Measurements from ENCODE around the gene ARHGAP5. TPM values are rescaled to one million over a fixed set of nuclear protein-coding genes. Genes with fewer than 3 reads are reported as not detected.

The ARHGAP5 gene
- total RNA-seq, 2 donors from 2014 or later: 29.5 to 42.8 TPM

DNA sequence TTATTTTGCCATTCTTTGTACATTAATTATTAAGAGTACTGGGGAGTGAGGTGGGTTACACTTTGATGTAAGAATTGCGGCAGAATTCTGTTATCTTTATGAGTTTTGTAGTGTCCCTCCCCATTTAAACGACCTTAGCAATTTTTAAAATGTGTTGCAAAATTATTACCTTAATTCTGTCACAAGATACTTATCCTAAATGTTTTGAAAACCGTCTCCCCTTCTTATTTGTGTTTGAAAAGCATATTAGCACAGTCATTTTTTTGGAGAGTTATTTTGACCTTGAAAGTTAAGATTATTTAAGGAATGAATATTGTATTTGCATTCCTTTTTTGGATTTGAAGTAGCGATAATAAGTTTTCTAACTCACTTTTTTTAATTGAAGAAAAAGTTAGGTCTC lies 2.2 kb downstream of the ARHGAP5 start:
- Mint-ChIP-seq H3K27ac (peak overlapping the region; percentile 94), H3K27me3 (ENCODE audit: low read depth) (peaks cover 10% of the 10 kb centered on the region), H3K4me1 (ENCODE audit: low read depth) (peaks cover 51% of the 10 kb centered on the region), H3K36me3 (ENCODE audit: insufficient read depth in 2 of 2) (peaks cover 4 to 5% of the 10 kb centered on the region in 2 donors), H3K4me3 (peak overlapping the region; percentile 89 to 96), H3K9me3 (no peaks in the 10 kb centered on the region)
- DNase-seq (no peak), ATAC-seq (replicated peaks in 1 of 2) (no peak)

DNA sequence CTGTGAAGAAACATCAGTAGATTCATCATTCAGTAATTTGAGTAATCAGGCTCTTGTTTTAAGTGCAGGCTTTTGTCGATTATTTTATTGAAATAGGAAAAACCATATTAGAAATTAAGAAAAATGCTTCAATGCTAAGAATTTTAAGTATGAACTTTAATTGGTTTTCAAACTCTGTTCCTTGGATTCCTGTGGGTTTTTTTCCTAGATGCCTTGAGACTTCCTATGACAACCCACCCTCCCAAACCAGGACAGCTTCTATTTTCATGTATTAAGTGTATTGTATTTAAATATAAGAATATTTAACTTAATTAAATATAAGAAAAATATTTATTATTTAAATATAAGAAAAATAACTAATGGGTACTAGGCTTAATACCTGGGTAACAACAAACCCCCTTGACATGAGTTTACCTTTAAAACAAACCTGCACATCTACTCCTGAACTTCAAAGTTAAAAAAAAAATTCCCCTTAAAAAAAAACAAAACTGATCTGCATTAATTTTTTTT lies 3.0 kb downstream of the ARHGAP5 start:
- Mint-ChIP-seq H3K36me3 (ENCODE audit: insufficient read depth in 2 of 2) (peaks cover 4 to 5% of the 10 kb centered on the region in 2 donors), H3K4me1 (ENCODE audit: low read depth) (peaks cover 54% of the 10 kb centered on the region), H3K27ac (no peak overlapping the region), H3K9me3 (no peaks in the 10 kb centered on the region), H3K27me3 (ENCODE audit: low read depth) (peaks cover 2% of the 10 kb centered on the region), H3K4me3 (peak overlapping the region in 1 of 2 donors; percentile 44)
- ATAC-seq (replicated peaks in 1 of 2) (no peak), DNase-seq (no peak)

DNA sequence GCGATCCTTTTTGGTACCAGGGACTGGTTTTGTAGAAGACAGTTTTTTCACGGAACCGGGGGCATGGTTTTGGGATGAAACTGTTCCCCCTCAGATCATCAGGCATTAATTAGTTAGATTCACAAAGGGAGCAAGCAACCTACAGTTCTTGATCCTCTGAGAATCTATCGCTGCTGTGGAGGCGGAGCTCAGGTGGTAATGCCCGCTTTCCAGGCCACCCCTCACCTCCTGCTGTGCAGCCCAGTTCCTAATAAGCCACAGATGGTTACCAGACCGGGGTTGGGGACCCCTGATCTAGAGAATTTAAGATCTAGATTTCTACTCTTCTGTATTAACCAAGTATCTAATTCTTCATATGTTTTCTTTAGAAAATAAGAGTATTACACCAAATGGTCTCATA lies 4.8 kb downstream of the ARHGAP5 start:
- Mint-ChIP-seq H3K4me3 (no peak overlapping the region), H3K27me3 (ENCODE audit: low read depth) (no peaks in the 10 kb centered on the region), H3K4me1 (ENCODE audit: low read depth) (peaks cover 66% of the 10 kb centered on the region), H3K27ac (no peak overlapping the region), H3K9me3 (no peaks in the 10 kb centered on the region), H3K36me3 (ENCODE audit: insufficient read depth in 2 of 2) (peaks cover 0 to 2% of the 10 kb centered on the region in 2 donors)
- no peak for ATAC-seq (replicated peaks in 1 of 2)
- DNase-seq: no peak

DNA sequence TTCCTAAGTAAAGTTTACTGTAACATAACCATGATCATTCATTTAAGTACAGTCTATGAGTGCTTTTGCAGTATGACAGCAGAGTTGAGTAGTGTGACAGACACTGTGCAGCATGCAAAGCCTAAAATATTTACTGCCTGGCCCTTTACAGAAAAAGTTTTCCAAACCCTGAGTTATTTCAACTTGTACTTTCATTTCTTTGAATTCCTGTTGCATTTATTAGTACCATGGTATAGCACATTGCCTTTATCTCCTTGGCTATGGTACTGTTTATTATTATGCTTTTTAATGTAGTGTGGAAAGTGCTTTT lies 6.2 kb downstream of the ARHGAP5 start:
- no peak overlapping the region for H3K27ac Mint-ChIP-seq
- no peaks in the 10 kb centered on the region for H3K27me3 Mint-ChIP-seq (ENCODE audit: low read depth)
- H3K36me3 Mint-ChIP-seq (ENCODE audit: insufficient read depth in 2 of 2): no peaks in the 10 kb centered on the region
- no peaks in the 10 kb centered on the region for H3K9me3 Mint-ChIP-seq
- H3K4me3 Mint-ChIP-seq: no peak overlapping the region
- peaks cover 66% of the 10 kb centered on the region for H3K4me1 Mint-ChIP-seq (ENCODE audit: low read depth)
- no peak for DNase-seq
- ATAC-seq (replicated peaks in 1 of 2): no peak

DNA sequence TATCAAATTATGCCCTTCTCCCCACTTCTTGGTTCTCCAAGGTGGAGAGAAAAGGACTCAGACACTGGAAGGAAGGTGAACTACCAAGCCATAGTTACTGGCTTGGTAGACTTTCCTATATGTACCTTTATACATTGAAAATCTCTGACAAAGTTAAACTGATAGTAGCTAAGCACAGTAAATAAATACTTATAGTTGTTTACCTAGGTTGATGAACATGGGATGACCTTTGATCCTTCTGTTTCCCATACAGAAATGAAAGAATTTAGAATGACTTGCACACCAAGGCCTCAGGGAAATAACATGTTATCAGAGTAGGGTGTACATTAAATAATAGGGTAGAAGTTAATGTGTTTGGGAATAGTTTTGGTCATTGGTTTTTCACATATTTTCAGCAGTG lies 6.7 kb downstream of the ARHGAP5 start:
- Mint-ChIP-seq H3K27ac (no peak overlapping the region), H3K27me3 (ENCODE audit: low read depth) (no peaks in the 10 kb centered on the region), H3K4me3 (no peak overlapping the region), H3K36me3 (ENCODE audit: insufficient read depth in 2 of 2) (no peaks in the 10 kb centered on the region), H3K4me1 (ENCODE audit: low read depth) (peaks cover 65% of the 10 kb centered on the region), H3K9me3 (no peaks in the 10 kb centered on the region)
- no peak for DNase-seq
- no peak for ATAC-seq (replicated peaks in 1 of 2)

DNA sequence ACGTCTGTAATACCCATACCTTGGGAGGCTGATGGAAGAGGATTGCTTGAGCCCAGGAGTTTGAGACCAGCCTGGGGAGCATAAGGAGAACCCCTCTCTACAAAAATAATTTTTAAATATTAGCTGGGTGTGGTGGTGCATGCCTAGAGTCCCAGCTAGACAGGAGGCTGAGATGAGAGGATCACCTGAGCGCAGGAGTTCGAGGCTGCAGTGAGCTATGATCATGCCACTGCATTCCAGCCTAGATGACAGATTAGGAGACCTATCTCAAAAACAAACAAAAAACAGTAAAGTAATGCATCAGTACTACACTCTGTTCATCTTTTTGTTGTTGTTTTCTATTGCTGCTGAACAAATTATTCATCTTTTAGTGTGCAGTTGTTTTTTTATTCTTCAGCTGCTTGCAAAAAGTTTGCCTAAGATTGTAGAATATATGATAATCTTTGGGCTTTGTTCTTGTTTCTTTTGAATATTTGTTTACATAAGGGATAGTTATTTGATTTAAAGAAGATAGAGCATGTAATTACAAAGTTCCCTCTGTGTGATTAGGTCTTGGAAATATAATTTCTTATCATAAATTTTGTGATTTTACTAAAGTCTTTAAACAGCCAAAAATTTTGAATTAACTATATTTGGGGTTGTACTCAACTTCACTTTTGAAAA lies 8.2 kb downstream of the ARHGAP5 start:
- Mint-ChIP-seq H3K27me3 (ENCODE audit: low read depth) (no peaks in the 10 kb centered on the region), H3K36me3 (ENCODE audit: insufficient read depth in 2 of 2) (peaks cover 0 to 1% of the 10 kb centered on the region in 2 donors), H3K4me3 (no peak overlapping the region), H3K27ac (no peak overlapping the region), H3K4me1 (ENCODE audit: low read depth) (peaks cover 56% of the 10 kb centered on the region), H3K9me3 (no peaks in the 10 kb centered on the region)
- no peak for DNase-seq
- ATAC-seq (replicated peaks in 1 of 2): no peak

DNA sequence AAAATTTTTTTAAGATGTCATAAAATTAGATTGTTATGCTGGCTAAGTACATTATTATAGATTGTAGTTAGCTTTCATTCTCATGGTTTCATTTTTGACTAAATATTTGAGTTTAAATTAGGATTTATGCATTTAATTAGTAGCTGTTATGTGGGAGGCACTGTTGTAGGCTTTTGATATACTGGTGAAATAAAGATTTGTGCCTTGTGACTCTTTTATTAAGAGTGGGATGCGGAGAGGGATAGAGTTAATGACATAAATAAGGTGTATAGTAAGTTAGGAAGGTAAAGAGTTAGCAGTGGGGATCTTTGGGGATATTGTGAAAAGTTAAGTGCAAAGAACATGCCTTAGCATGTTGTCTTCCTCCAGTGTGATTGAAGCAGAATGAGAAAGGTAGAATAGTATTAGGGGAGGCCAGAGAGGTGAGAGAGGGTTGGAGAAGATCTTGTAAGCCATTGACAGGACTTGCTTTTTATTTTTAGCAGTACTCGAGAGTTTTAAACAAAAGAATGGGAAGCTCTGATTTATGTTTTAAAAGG lies 8.8 kb downstream of the ARHGAP5 start:
- H3K27me3 Mint-ChIP-seq (ENCODE audit: low read depth): no peaks in the 10 kb centered on the region
- DNase-seq: no peak
- ATAC-seq (replicated peaks in 1 of 2): no peak
- H3K4me1 Mint-ChIP-seq (ENCODE audit: low read depth): peaks cover 50% of the 10 kb centered on the region
- no peaks in the 10 kb centered on the region for H3K9me3 Mint-ChIP-seq
- H3K36me3 Mint-ChIP-seq (ENCODE audit: insufficient read depth in 2 of 2): peaks cover 3 to 7% of the 10 kb centered on the region in 2 donors
- no peak overlapping the region for H3K4me3 Mint-ChIP-seq
- H3K27ac Mint-ChIP-seq: peak overlapping the region; percentile 45

DNA sequence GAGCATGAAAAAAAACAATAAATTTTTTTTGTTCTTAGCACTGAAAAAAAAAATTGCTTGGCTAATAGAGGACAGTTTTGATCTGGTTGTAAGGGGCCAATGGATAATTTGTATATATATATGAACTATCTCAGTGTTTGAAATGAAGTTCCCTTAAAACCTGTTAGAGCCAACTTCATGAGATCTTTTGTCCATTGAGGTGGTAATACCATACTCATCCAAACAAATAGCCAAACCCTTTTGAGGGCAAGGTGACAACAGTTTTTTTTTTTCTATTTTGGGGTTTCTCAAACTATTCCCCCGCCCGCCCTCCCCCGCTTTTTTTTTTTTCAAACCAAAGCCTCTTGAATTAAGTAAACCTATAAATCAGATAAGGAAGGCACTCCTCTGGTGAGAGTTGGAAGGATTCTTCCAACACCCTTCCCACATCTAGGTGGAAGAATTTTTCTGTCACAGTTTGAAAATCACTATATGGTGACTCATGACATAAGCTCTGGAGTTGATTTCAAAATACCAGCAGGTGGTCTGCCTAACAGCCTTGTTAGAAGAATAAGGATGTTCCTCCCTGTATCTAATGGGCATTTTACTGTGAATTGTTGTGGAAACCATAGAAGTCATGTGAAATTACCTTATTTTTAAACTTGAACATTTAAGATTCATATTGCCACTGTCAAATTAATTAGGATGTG lies 10.2 kb downstream of the ARHGAP5 start:
- ATAC-seq (replicated peaks in 1 of 2): no peak
- Mint-ChIP-seq H3K4me1 (ENCODE audit: low read depth) (peaks cover 40% of the 10 kb centered on the region), H3K9me3 (no peaks in the 10 kb centered on the region), H3K4me3 (no peak overlapping the region), H3K27ac (no peak overlapping the region), H3K27me3 (ENCODE audit: low read depth) (no peaks in the 10 kb centered on the region), H3K36me3 (ENCODE audit: insufficient read depth in 2 of 2) (peaks cover 8 to 14% of the 10 kb centered on the region in 2 donors)
- DNase-seq: no peak

DNA sequence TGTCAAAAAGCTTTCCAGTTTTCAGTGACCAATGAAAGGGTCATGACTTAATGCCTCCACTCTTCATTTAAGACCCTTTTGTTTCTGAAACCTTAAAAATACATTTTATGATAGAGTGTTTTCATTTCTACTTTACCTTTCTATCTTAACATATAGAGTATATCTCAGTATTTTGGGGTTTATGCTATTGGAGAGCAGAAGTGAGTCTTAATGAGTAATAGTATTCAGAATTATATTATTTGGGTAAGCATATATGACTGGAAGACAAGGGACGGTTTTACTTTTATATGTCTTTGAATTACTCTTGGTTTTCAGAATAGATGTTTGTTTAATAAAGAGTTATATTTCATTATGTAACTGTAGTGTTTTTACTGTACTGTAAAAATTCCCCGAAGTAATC lies 10.8 kb downstream of the ARHGAP5 start:
- H3K27me3 Mint-ChIP-seq (ENCODE audit: low read depth): no peaks in the 10 kb centered on the region
- no peak for ATAC-seq (replicated peaks in 1 of 2)
- peaks cover 34% of the 10 kb centered on the region for H3K4me1 Mint-ChIP-seq (ENCODE audit: low read depth)
- no peak overlapping the region for H3K27ac Mint-ChIP-seq
- no peaks in the 10 kb centered on the region for H3K9me3 Mint-ChIP-seq
- no peak for DNase-seq
- peak overlapping the region in 1 of 2 donors; percentile 29 for H3K4me3 Mint-ChIP-seq
- H3K36me3 Mint-ChIP-seq (ENCODE audit: insufficient read depth in 2 of 2): peaks cover 8 to 14% of the 10 kb centered on the region in 2 donors

DNA sequence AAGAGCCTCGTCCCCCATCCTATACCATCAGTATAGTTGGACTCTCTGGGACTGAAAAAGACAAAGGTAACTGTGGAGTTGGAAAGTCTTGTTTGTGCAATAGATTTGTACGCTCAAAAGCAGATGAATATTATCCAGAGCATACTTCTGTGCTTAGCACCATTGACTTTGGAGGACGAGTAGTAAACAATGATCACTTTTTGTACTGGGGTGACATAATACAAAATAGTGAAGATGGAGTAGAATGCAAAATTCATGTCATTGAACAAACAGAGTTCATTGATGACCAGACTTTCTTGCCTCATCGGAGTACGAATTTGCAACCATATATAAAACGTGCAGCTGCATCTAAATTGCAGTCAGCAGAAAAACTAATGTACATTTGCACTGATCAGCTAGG lies 13.6 kb downstream of the ARHGAP5 start:
- H3K36me3 Mint-ChIP-seq (ENCODE audit: insufficient read depth in 2 of 2): peaks cover 11 to 15% of the 10 kb centered on the region in 2 donors
- ATAC-seq (replicated peaks in 1 of 2): no peak
- H3K27me3 Mint-ChIP-seq (ENCODE audit: low read depth): no peaks in the 10 kb centered on the region

DNA sequence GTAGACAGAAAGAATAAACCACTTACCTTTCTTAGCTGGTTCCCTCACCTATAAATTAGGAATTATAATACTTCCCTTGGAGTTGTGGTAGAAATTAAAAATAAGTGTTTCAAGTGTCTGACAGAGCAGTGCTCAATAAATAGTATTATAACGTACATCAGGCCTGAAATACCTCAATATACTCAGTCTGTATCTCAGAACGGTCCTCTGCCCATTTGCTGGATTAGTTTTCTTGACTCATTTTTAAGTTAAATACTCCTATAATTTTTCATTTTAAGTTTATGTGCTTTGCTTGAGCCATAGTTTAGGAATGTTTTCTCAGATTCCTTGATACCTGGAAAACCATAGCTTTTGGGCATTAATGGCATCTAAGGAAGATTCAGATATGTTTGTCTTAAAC lies 22.4 kb downstream of the ARHGAP5 start:
- H3K9me3 Mint-ChIP-seq: no peaks in the 10 kb centered on the region
- no peak overlapping the region for H3K4me3 Mint-ChIP-seq
- ATAC-seq (replicated peaks in 1 of 2): no peak
- H3K27me3 Mint-ChIP-seq (ENCODE audit: low read depth): no peaks in the 10 kb centered on the region
- no peak for DNase-seq
- no peaks in the 10 kb centered on the region for H3K36me3 Mint-ChIP-seq (ENCODE audit: insufficient read depth in 2 of 2)
- no peak overlapping the region for H3K27ac Mint-ChIP-seq
- H3K4me1 Mint-ChIP-seq (ENCODE audit: low read depth): peaks cover 20% of the 10 kb centered on the region

More for the DNA sequence above, 13.6 kb downstream of the ARHGAP5 start:
- peaks cover 15% of the 10 kb centered on the region for H3K4me1 Mint-ChIP-seq (ENCODE audit: low read depth)
- H3K27ac Mint-ChIP-seq: no peak overlapping the region
- no peaks in the 10 kb centered on the region for H3K9me3 Mint-ChIP-seq
- H3K4me3 Mint-ChIP-seq: no peak overlapping the region
- DNase-seq: no peak

DNA sequence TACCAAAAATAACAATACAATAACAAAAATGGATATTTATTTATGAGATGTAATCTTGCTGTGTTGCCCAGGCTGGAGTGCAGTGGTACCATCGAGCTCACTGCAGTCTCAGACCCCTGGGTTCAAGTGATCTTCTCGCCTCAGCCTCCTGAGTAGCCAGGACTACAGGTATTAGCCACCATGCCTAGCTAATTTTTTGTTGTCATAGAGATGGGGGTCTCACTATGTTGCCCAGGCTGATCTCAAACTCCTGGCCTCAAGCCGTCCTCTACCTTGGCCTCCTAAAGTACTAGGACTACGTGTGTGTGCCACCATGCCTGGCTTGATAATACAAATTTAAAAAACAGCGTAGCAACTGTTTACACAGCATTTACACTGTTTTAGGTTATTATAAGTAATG lies 23.1 kb downstream of the ARHGAP5 start:
- H3K9me3 Mint-ChIP-seq: no peaks in the 10 kb centered on the region
- H3K4me1 Mint-ChIP-seq (ENCODE audit: low read depth): peaks cover 20% of the 10 kb centered on the region
- ATAC-seq (replicated peaks in 1 of 2) (no peak), DNase-seq (no peak)
- no peaks in the 10 kb centered on the region for H3K27me3 Mint-ChIP-seq (ENCODE audit: low read depth)
- no peak overlapping the region for H3K4me3 Mint-ChIP-seq
- no peak overlapping the region for H3K27ac Mint-ChIP-seq
- H3K36me3 Mint-ChIP-seq (ENCODE audit: insufficient read depth in 2 of 2): no peaks in the 10 kb centered on the region

DNA sequence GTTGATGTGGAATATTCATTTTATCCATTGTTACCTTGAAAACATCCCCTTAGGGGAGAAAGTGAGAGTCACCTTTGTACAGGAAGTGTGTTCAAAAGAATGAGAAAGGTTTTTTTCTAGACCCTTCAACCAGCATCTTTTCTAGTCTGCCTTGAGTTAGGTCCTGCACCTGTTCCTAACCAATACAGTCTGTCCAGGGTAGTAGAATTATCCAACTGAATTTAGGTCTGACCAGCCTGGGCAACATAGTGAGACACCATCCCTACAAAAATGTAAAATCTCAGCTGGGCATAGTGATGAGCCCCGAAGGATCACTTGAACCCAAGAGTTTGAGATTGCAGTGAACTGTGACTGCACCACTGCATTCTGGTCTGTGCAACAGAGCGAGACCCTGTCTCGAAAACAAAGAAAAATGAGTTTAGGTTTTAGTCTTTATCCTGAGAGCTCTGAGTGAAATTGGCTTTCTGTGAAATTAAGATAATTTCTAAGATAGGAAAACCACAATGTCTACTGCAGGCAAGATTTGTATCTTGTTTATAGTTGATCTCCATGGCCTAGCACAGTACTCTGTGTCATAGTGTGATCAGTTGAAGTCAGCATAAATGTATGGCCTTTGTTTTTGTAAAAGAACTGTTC lies 25.2 kb downstream of the ARHGAP5 start:
- DNase-seq (peak; percentile 4 to 8), ATAC-seq (replicated peaks in 1 of 2) (peak; percentile 96 to 98)
- H3K36me3 Mint-ChIP-seq (ENCODE audit: insufficient read depth in 2 of 2): no peaks in the 10 kb centered on the region
- H3K27me3 Mint-ChIP-seq (ENCODE audit: low read depth): no peaks in the 10 kb centered on the region
- H3K4me1 Mint-ChIP-seq (ENCODE audit: low read depth): peaks cover 20% of the 10 kb centered on the region
- peak overlapping the region; percentile 32 for H3K27ac Mint-ChIP-seq
- H3K4me3 Mint-ChIP-seq: peak overlapping the region; percentile 26 to 72
- H3K9me3 Mint-ChIP-seq: no peaks in the 10 kb centered on the region
